OCI-LY7 (cell line): ENCODE measurements around the gene SUPT20HL2. TPM values are rescaled to one million over a fixed set of nuclear protein-coding genes. Genes with fewer than 3 reads are reported as not detected.

Experiments used
- BruUV-seq: library from RNA; stranded (reverse); fragments of 400-500 nt; replicated peaks from 2 replicates; lab custom pipeline; 2021; lab: Mats Ljungman, UMichigan
- CTCF ChIA-PET: fragments of 300-600 bp; sonication (Branson Sonifier 250); formaldehyde crosslinking; loops from one replicate; lab custom pipeline; 2022; ENCODE audit warnings: antibody characterized with exemption; ENCODE audit not compliant: unreplicated experiment; lab: Charles Lee
- POLR2A ChIA-PET: fragments of 300-600 bp; sonication (Branson Sonifier 250); formaldehyde crosslinking; loops from one replicate; lab custom pipeline; 2022; ENCODE audit warnings: antibody characterized with exemption; lab: Charles Lee
- DNase-seq: peaks from one replicate; pipeline ENCODE4 v3.0.0-alpha.2; 2015; ENCODE audit warnings: low spot score
- H2AFZ ChIP-seq: fragments of 200-600 bp; sonication (generic), shearing (Covaris generic); 2 replicates; pipeline ENCODE4 v1.6.1; 2014; ENCODE audit warnings: mild to moderate bottlenecking, antibody characterized with exemption, low read length, moderate library complexity
- H3K27ac ChIP-seq: fragments of 200-600 bp; sonication (generic); 2 replicates; pipeline ENCODE4 v1.5.1; 2014; ENCODE audit warnings: mixed run types, low read depth, mild to moderate bottlenecking, moderate library complexity, low read length, inconsistent platforms; ENCODE audit not compliant: poor library complexity, severe bottlenecking
- H3K36me3 ChIP-seq: fragments of 200-600 bp; sonication (generic); 2 replicates; pipeline ENCODE4 v1.6.1; 2014; ENCODE audit warnings: mild to moderate bottlenecking, antibody characterized with exemption, low read length, moderate library complexity, mixed read lengths; ENCODE audit not compliant: insufficient read depth
- H3K4me1 ChIP-seq: fragments of 200-600 bp; sonication (generic); 2 replicates; pipeline ENCODE4 v1.5.1; 2014; ENCODE audit warnings: mild to moderate bottlenecking, low read length; ENCODE audit not compliant: insufficient read depth, poor library complexity, severe bottlenecking
- H3K4me2 ChIP-seq: fragments of 200-600 bp; sonication (generic); 2 replicates; pipeline ENCODE4 v1.6.1; 2014; ENCODE audit warnings: mild to moderate bottlenecking, low read length
- H3K4me3 ChIP-seq: fragments of 200-600 bp; sonication (generic); 2 replicates; pipeline ENCODE4 v1.5.1; 2014; ENCODE audit warnings: mild to moderate bottlenecking, low read depth, low read length; ENCODE audit not compliant: poor library complexity, severe bottlenecking
- H3K79me2 ChIP-seq: fragments of 200-600 bp; sonication (generic); 2 replicates; pipeline ENCODE4 v1.6.1; 2016; ENCODE audit warnings: low read depth, mild to moderate bottlenecking, low read length, moderate library complexity, mixed read lengths; ENCODE audit not compliant: insufficient read depth
- H3K9me2 ChIP-seq: fragments of 200-600 bp; sonication (generic); 2 replicates; pipeline ENCODE4 v1.6.1; 2016; ENCODE audit warnings: mild to moderate bottlenecking, low read length, mixed read lengths; ENCODE audit not compliant: insufficient read depth
- H3K9me3 ChIP-seq: fragments of 200-600 bp; sonication (generic); 2 replicates; pipeline ENCODE4 v1.6.1; 2014; ENCODE audit warnings: mild to moderate bottlenecking, mixed run types, low read length, mixed read lengths
- H4K20me1 ChIP-seq: fragments of 200-600 bp; sonication (generic); 2 replicates; pipeline ENCODE4 v1.6.1; 2014; ENCODE audit warnings: mild to moderate bottlenecking, antibody characterized with exemption, low read length, moderate library complexity, mixed read lengths; ENCODE audit not compliant: insufficient read depth
- CTCF ChIP-seq: fragments of 200-600 bp; sonication (generic); conservative IDR thresholded peaks from 2 replicates; pipeline ENCODE4 v1.5.1; 2014; ENCODE audit warnings: mild to moderate bottlenecking, antibody characterized with exemption, low read length, moderate library complexity, mixed read lengths
- EZH2phosphoT487 ChIP-seq: fragments of 200-600 bp; sonication (generic); IDR thresholded peaks from 2 replicates; pipeline ENCODE4 v1.6.1; 2018; ENCODE audit warnings: low read depth, borderline replicate concordance, mild to moderate bottlenecking, mixed run types, antibody characterized with exemption, low read length, moderate library complexity, mixed read lengths
- intact Hi-C: fragments of 100-400 bp; cut with micrococcal nuclease; formaldehyde crosslinking; loops from one replicate; pipeline ENCODE4 v1.10.0; 2022; ENCODE audit not compliant: unreplicated experiment
- total RNA-seq, 2 experiments: library from RNA; depleted of rRNA in 1 of 2; stranded (reverse); fragments of >200 nt in 1 of 2; shearing (Covaris generic) in 1 of 2; gene quantifications; 2 replicates each; pipeline ENCODE4 v1.2.3, GENCODE V29; 2014 to 2022

The SUPT20HL2 gene
- total RNA-seq, 2 experiments from 2014 or later: not detected

GRCh38 chrX:24334461-24334860 lies 20.6 kb upstream of the SUPT20HL2 start:
- ChIA-PET POLR2A (no interaction called here), CTCF (no interaction called here)
- Histone ChIP-seq H3K79me2 (no peaks in the 10 kb centered on the region), H4K20me1 (no peaks in the 10 kb centered on the region), H3K9me3 (no peaks in the 10 kb centered on the region), H3K9me2 (no peaks in the 10 kb centered on the region), H3K36me3 (no peaks in the 10 kb centered on the region), H3K4me3 (no peak overlapping the region), H3K27ac (no peak overlapping the region), H2AFZ (no peak overlapping the region), H3K4me1 (no peaks in the 10 kb centered on the region), H3K4me2 (no peak overlapping the region)
- BruUV-seq: no TSS peak
- intact Hi-C loops: no loop called here
- DNase-seq: no peak
- TF ChIP-seq CTCF: no peak
- no peak for TF ChIP-seq EZH2phosphoT487

- intact Hi-C loops: no loop called here
- Histone ChIP-seq H4K20me1 (no peaks in the 10 kb centered on the region), H3K27ac (no peak overlapping the region), H3K4me3 (no peak overlapping the region), H3K4me1 (no peaks in the 10 kb centered on the region), H2AFZ (no peak overlapping the region), H3K4me2 (no peak overlapping the region), H3K36me3 (no peaks in the 10 kb centered on the region), H3K9me3 (no peaks in the 10 kb centered on the region), H3K9me2 (no peaks in the 10 kb centered on the region), H3K79me2 (no peaks in the 10 kb centered on the region)
- no peak for DNase-seq
- ChIA-PET CTCF (no interaction called here), POLR2A (no interaction called here)
- TF ChIP-seq EZH2phosphoT487 (no peak), CTCF (no peak)
- no TSS peak for BruUV-seq
These were observed 19.5 kb upstream of the SUPT20HL2 start for GRCh38 chrX:24333371-24333770.

- H3K4me2 ChIP-seq: no peak overlapping the region
- TF ChIP-seq CTCF (no peak), EZH2phosphoT487 (no peak)
- no peak for DNase-seq
- intact Hi-C loops: no loop called here
- H3K9me3 ChIP-seq: no peaks in the 10 kb centered on the region
- no peaks in the 10 kb centered on the region for H3K79me2 ChIP-seq
- H3K4me3 ChIP-seq: no peak overlapping the region
- no peaks in the 10 kb centered on the region for H4K20me1 ChIP-seq
- no peak overlapping the region for H3K27ac ChIP-seq
- no TSS peak for BruUV-seq
- ChIA-PET POLR2A (no interaction called here), CTCF (no interaction called here)
- no peaks in the 10 kb centered on the region for H3K4me1 ChIP-seq
- no peaks in the 10 kb centered on the region for H3K36me3 ChIP-seq
- no peaks in the 10 kb centered on the region for H3K9me2 ChIP-seq
- no peak overlapping the region for H2AFZ ChIP-seq
These were observed 19.0 kb upstream of the SUPT20HL2 start for GRCh38 chrX:24332878-24333277.
